Colon (tissue), 2 donors: ENCODE data around the gene ARHGAP21.
"Not testable (repeated sequence)": the region's sequence is repeated elsewhere in the genome, so short reads cannot be mapped to it uniquely, and the experiment has no call there.

ENCODE experiments used
- FAIRE-seq: peaks from 2 replicates; lab custom pipeline; 2012; peaks lifted over from hg19 to GRCh38; lab: Jason Lieb, UNC
- donor health status: control.
- donor health status: control.

Gene ARHGAP21

DNA sequence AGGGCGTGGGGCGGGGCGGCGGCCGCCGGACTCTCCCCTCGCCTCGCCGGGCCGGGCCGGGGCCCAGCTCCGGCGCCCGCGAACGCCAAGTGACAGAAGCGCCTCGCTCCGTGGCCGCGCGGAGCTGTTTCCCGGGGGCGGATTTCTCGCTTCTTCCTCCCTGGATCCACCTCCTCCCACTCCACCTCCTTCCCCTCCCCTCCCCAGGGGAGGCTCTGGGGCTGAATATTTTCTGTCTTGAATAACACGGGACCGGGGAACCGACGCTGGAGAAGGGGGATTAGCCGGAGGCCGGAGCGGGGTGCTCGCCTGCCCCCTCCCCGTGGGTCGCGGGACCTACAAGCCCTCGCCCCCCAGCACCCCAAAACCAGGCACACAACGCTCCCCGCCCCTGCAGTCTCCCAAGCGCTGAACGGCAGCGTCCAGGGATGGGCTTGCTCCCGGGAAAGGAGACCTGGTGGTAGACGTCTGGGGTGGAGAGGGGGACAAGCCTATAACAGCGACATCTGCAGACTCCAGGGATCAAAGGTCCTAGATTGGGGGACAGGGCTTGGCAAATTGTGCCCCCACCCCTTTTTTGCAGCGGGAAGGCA is at the start of gene ARHGAP21:
Gene ARHGAP21 (minus strand): TSS at position 100 of the 593 bp plus-strand sequence. CDS start 1,988 bp downstream, outside the sequence.
- FAIRE-seq, result no peak

DNA sequence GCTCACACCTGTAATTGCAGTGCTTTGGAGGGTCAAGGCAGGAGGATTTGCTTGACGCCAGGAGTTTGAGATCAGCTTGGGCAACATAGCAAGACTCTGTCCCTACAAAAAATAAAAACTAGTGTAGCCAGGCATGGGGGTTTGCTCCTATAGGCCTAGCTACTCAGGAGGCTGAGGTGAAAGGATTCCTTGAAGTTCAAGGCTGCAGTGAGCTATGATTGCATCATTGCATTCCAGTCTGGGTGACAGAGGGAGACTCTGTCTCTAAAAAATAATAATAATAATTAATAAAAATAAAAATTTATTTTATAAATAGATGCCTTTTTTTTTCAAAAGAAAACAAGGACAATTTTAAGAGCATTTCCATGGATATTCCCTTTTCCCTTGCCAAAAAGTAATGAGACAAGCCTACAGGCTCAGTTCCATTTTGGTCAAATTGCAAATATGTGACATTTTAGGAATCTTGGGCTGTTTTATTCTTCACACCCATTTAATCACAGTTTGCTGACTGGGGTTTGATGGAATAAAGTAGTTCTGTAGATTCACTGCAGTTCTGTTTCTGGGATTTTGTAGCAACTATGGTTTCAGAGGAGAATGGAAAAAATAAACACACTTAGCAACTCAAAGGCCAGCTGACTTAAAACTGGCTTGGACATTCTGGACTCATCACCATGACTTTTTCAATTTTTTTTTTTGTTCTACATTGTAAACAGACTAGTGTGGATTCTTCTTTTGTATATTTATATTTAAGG is 48.4 kb upstream of the ARHGAP21 start:
- no peak for FAIRE-seq

DNA sequence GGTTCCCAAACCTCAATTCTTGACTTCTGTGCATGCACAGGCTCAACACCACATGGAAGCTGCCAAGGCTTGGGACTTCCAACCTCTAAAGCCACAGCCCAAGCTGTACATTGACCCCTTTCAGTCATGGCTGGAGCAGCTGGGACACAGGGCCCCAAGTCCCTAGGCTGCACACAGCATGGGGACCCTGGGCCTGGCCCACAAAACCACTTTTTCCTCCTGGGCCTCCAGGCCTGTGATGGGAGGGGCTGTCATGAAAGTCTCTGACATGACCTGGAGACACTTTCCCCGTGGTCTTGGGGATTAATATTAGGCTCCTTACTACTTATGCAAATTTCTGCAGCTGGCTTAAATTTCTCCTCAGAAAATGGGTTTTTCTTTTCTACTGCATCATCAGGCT is 41.3 kb upstream of the ARHGAP21 start:
- FAIRE-seq, result not testable (repeated sequence)

DNA sequence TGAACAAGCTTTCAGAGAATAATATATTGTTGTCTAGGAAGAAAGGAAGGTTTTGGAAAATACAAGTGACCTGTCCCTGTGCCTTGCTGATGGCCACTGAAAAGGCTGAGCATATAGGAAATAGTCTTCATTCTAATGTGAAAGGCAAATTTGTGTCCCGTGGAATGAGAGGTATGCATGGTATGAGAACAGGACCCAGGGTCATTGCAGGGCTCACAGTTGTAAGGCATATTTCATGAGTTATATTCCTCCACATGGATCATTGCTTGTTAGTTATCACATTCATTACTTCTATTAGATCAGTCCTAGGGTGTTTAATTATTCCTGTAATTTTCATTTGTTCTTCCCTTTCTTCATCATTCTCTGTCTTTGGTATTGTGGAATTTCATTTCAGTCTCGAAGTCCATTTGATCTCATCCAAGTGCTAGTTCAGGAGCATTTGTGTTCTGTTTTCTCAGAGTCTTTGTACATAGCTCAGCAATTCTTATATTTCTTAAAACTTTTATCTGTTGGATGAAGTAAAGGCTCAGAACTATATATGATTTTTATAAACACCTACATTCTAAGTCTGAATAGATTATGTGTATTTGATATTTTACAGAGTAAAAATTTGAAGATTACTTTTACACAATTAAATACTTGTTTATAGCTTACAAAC is 39.4 kb upstream of the ARHGAP21 start:
- no peak for FAIRE-seq

DNA sequence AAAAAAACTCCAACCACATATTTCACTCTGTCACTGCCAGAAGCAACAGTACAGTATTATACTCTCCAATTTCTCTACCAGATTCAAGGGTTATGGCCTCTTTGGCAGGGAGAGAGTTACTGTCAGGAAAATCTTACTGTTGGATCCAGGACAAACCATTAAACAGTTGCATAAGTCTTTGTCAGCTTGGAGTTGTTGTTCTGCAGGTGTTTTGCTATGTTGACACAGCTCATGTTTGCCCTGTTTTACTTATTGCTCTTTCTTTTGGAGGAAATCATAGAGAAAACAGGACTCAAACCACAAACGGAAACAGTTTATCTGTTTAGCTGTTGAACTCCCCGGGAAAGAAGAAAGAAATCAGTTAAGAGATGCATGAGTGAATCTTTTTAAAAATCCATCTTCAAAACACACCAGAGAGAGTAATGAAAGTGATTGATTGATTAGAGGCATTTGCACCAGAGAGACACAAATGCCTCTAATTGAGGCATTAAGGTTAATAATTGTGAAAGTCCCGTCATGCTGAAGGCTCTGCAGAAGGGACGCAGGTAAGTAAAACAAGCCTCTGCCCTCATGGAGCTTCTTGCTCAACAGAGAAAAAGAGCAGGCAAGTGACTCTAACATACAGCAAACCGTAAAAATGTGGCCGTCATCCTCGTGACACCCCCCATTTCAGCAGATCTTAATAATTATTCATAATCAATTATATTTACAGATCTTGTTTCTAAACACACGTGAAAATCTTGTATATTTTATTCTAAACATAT is 38.7 kb upstream of the ARHGAP21 start:
- FAIRE-seq, result no peak

DNA sequence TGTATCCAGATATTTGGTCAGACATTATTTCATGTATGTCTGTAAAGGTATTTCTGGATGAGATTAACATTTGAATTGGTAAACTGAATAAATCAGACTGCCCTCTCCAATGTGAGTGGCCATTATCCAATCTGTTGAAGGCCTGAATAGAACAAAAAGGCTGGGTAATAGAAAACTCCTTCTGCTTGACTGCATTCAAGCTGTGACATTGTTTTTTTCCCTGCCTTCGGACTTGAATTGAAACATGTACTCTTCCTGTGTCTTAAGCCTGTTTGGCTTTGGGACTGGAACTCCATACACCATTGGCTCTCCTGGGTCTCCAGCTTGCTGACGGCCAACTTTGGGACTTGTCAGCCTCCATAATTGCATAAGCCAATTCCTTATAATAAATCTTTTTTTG is 36.0 kb upstream of the ARHGAP21 start:
- no peak for FAIRE-seq

DNA sequence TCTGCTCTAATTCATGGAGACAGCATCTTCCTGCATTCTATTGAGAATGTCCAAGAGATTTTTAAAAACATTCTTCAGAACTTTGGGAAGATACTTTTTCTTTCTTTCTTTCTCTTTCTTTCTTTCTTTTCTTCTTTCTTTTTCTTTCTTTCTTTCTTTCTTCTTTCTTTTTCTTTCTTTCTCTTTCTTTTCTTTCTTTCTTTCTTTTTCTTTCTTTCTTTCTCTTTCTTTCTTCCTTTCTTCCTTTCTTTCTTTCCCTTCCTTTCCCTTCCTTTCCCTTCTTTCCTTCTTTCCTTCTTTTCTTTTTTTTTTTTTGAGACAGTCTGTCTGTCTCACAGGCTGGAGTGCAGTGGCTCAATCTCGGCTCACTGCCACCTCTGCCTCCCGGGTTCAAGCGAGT is 34.6 kb upstream of the ARHGAP21 start:
- not testable (repeated sequence) for FAIRE-seq

DNA sequence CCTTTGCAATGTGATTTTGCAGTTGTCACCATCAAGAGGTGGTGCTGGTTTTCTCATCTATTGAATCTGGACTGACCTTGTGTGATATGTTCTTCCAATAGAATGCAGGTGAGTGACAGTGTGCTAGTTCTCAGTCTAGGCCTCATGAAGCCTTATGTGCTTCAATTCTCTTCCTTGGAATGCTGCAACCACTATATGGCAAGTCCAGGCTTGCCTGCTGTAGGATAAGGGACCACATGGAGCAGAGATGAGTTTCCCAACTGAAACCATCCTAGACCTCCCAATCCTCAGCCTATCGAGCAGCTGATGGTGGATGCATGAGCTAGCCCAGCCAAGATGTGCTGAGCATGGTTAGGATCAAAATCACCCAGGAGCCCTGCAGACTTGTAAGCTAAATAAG is 32.6 kb upstream of the ARHGAP21 start:
- FAIRE-seq, result no peak

DNA sequence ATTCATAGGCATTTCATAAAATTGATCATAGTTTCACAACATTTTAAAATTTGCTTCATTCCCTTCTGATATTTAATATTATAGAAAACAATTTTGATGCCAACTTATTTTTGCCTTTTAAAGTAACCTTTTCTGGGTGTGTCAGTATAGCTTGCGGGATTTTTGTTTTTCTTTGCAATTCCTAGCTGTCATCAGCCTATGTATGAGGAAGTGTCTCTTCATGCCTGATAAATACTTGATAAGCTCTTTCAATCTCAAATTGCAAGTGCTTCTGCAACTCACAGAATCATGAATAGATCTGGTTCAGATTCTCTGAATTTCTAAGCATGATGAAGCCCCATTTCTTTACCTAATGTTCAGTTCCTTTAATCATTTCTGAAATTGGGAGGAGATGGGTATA is 28.0 kb upstream of the ARHGAP21 start:
- no peak for FAIRE-seq

DNA sequence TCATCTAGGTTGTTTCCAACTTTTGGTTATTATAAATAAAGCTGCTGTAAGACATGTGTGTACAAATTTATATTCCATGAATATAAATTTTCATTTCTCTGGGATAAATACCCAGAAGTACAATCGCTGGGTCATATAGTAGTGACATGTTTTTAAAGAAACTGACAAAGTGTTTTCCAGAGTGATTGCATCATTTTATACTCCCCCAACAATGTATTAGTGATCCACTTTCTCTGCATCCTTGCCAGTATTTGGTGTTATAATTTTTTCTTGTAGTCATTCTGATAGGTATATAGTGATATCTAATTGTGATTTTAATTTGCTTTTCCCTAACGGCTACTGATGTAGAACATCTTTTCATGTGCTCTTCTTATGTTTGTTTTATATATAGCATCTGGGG is 27.0 kb upstream of the ARHGAP21 start:
- no peak for FAIRE-seq

DNA sequence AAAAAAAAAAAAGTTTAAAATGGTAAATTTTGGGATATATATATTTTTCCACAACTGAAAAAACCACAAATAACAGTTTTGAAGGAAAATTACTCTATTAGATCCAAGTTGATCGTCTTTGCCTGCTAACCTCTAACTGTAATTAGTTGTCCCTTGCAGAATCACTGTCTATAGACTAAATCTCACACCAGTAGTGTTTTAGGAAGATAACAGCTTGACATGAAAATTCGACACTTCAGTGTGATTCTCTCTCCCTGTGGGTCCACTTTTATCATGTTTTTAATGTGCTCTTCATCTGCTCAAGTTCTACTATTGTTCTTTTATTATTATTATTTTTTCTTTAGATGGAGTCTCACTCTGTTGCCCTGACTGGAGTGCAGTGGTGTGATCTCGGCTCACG is 24.5 kb upstream of the ARHGAP21 start:
- no peak for FAIRE-seq

DNA sequence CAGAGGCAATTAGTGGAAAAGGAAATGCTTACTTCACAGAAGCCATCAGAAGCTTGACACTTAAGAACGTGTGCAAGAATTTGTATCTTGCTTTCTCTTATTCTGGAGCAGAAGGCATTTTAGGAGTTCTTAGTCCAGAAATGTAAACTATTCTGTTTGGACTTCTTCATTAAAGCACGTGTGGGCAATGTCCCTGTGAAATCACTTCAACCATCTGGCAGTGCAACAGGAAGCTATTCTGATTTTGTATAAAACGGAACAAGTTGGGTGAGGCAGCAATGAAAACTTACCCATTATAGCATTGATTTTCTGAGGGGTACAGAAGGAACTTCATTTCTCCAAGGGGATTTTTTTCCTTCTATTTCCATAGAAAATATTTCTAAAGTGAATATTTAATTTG is 21.3 kb upstream of the ARHGAP21 start:
- no peak for FAIRE-seq

DNA sequence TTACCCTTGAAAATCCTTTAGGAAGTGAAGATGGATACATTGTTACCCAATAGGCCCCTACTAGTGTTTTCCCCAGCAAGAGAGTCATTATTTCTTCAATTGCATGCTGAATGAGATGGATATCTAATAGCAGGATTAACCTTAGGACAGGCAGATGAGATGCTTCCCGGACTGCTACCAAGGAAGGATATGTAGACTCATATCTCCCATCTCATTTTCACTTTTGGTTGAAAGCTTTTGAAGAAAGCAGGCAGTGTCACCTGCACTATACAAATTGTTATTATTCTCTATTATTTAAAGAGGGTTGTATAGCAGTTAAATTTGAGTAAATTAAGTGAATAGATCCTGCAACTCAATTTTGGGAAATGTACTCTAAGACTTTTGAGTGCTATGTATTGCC is 17.0 kb upstream of the ARHGAP21 start:
- no peak for FAIRE-seq

DNA sequence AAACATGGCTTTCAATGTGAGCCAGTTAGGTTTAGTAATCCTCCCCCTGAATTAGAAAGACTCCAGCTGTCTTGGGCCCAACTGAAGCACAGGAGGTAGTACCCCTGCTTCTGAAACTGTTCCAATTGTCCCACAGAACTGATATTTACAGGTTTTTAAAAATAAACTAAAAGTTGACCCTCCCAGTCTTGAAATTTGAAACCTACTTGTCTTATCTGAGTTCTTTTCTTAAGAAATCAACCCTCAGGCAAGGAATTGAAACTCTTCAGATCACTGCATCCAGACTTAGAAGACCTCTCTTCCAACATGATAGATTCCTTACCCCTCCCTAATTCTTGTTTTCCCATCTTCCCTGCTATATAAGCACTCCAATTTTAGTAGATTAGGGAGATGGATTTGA is 13.3 kb upstream of the ARHGAP21 start:
- FAIRE-seq, result no peak

DNA sequence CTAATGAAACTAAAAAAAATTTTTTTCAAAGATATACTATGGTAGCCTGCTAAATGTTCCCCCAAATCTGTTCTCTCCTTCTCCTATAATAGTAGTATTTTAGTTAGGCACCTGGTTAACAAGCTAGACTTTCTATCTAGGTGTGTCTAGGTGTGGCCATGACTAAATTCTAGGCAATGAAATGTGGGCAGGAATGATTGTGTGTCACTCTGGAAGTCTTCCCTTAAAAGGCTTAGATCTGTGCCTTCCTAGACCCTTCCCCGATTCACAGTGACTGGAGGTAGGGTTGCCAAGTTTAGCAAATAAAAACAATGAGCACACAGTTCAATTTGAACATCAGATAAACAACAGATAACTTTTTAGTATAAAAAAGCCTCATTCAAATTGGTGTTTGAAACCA is 8.3 kb upstream of the ARHGAP21 start:
- no peak for FAIRE-seq

DNA sequence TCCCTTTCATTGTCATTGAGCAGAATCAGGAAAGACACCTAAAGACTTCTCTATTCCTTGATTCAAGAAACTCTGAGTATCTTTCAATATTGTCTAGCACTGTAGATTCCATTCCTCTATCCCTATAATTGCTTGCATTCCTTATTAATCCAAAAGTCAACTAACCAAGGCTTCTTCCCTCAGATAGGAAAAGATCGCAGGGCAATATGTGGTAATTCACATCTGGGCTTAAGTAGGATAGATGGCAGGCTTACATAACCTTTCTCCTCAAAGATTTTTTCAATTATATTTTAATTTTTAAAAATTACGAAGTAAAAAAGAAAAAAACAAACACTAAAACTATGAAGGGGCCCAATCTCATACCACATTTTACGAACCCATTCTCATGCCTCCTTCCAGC is 7.1 kb upstream of the ARHGAP21 start:
- no peak for FAIRE-seq

DNA sequence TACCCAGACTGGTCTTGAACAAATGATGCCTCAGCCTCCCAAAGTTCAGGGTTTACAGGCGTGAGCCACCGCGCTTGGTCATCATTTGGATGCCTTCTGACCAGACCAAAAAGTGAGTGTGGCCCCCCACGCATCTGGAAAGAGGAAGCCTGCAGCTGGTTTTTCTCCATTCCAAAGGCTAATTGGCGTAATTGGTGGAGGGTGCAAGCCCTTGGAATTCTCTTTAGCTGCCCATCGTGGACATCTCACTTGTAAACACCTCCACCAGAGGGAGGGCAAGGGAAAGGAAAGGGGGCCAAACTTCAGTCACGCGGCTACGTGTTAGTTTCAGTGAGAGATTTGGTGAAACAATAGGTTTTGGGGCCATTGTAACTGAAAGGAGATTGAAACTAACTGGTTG is 4.1 kb upstream of the ARHGAP21 start:
- no peak for FAIRE-seq

DNA sequence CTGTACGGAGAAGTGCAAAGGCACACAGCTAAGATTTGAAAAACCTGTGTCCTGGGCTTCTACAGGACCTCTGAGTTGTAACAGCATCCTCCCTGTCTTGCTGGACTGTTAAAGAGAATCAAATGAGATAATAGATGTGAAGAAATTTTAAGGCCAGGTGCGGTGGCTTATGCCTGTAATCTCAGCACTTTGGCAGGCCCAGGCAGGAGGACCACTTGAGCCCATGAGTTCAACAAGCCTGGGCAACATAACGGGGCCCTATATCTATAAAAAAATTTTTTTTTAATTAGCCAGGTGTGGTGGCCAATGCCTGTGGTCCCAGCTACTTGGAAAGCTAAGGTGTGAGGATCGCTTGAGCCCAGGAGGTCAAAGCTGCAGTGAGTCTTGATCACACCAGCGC is 2.9 kb upstream of the ARHGAP21 start:
- FAIRE-seq, result no peak

DNA sequence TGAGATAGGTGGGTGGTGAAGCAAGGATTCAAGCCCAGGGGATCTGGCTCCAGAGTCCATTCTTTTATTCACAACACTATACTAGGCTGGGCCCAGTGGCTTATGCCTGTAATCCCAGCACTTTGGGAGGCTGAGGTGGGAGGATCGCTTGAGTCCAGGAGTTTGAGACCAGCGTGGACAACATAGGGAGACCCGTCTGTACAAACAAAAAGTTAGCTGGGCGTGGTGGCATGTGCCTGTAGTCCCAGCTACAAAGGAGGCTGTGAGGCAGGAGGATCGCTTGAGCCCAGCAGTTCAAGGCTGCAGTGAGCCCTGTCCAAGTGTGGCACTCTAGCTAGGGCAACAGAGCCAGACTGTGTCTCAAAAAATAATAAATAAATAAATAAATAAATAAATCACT is 2.3 kb upstream of the ARHGAP21 start:
- not testable (repeated sequence) for FAIRE-seq

DNA sequence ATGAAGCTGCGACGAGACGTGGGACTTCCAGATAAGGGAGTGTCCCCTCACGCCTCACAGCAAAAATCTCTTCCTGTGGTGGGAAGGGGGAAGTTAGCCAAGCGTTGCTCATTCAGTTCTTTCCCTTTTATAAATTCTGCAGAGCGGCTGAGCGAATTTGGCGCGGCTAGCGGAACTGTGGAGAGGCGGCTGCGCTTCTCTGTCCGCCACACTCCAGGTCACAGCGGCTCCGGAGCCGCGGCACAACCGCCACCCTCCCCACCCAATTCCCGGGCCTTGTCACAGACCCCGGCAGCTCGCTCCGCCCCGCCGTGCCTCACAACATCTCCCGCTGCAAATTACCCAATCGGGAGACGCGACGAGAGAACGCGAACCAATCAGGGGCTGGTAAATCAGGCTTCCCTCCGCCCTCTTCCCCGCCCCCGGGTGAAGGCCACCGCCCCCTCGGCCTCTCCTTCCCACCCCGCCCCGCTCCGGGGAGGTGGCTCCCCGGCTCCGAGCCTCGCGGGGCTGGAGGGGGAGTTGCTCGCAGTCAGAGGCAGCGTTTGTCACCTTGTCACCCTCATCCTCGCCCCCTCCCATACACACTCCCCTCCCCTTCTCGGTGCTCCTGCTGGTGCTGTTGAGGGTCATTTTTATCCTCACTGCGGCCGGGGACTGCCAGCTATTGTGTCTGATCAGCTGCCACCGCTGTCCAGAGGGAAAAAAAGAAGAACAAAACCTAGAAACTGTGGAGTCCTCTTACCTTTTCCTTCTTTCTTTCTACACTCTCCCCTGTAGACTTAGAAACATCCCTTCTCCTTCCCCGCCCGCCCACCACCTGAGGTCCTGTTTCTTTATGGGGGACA is 918 bp upstream of the ARHGAP21 start:
- FAIRE-seq, result no peak

DNA sequence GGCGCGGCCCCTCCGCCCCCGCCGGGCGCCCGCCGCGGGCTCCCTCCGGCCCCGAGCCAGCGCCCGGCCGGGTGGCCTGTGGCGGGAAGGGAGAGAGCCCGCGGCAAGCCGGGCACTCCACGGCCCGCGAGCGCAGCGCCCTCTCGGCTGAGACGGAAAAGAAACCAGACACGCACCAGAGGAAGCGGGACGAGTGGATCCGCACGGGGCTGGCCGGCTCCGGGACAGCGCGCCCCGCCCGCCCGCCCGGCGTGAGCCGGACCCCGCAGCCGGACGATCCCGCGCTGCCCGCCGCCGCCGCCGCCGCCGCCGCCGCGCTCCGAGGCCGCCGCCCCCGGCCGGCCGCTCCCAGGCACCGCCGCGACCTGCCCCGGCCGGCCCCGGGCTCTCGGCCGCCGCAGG is 300 bp downstream of the ARHGAP21 start:
- FAIRE-seq, result no peak
